ENCODE data around the gene GRIA4. TPM values are rescaled to one million over a fixed set of nuclear protein-coding genes. Genes with fewer than 3 reads are reported as not detected.

Gene GRIA4
- polyA plus RNA-seq, 3 donors, result not detected

DNA sequence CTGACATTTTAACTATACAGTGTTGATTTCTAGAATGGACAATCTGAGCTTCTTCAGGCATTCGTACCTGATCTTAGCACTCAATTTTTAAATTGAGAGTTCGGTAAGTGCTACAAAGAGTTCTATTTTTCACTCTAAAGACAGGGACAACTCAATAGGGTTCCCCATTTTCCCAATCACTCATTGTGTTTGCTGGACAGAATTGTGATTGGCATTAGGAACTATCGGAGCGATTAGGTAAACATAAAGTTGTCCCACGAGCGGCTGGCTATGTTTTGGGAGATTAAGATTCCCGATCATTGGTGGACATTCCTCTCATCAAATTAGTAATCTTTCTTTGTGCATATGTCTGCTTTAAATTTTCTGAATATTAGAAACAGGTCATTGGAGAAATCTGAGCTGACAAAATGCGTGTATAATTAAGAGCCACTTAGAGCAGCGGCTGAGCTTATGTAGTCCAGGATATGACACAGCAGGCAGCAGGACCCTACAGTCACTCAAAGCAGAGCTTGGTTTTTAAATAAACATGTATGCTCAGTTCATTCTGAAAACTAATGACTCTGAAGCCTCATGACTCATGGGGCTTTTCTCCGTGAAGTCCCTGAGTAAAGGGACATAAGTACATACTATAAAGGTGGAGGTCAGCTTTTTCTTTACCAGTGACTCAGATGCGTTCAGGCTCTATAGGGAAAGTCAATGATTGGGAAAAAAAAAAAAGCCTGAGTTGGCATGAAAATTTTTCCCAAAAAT is 109.4 kb downstream of the GRIA4 start:
- H3K36me3 Mint-ChIP-seq, result no peaks in the 10 kb centered on the region

DNA sequence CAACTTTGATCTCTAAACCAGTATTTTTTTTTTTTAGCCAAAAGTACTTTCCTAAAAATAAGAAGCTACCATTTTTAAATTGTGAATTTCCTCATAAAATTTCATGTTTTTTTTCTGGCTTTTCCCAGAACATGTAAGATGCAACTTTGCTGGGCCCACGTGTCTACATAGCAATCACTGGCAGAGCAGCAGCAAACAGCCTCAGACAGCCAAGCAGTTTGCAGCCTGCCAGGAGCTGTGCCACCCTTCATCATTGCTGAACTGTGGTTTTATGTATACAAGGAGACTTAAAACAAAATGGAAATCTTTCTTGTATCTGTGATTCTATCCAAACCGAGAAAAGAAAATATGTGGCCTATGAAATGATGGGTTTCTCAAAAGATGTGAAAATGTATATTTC is 110.2 kb downstream of the GRIA4 start:
- no peaks in the 10 kb centered on the region for H3K36me3 ChIP-seq (replicated peaks in 1 of 2; ENCODE audit: control insufficient read depth in 1 of 2, insufficient read depth in 2 of 2, low read length in 2 of 2)
- Mint-ChIP-seq H3K36me3 (no peaks in the 10 kb centered on the region), H3K4me1 (no peaks in the 10 kb centered on the region), H3K4me3 (no peak overlapping the region), H3K9me3 (peaks cover 0 to 4% (median 0%) of the 10 kb centered on the region in 7 donors), H3K27ac (no peak overlapping the region), H3K27me3 (ENCODE audit: low read depth in 3 of 3) (no peaks in the 10 kb centered on the region)
- DNase-seq, result no peak
- intact Hi-C loops (cut with micrococcal nuclease), result no loop called here
- H3K79me2 ChIP-seq (ENCODE audit: insufficient read depth, low read length), result no peaks in the 10 kb centered on the region
- H2AFZ ChIP-seq (ENCODE audit: insufficient read depth, low read depth, low read length, poor library complexity, severe bottlenecking), result no peak overlapping the region
- no peak overlapping the region for H3K27ac ChIP-seq (ENCODE audit: low read depth in 1 of 2, low read length in 2 of 2)
- no peak overlapping the region for H3K4me2 ChIP-seq (replicated peaks; ENCODE audit: extremely low read depth, low read length, poor library complexity, severe bottlenecking)
- no peaks in the 10 kb centered on the region for H4K20me1 ChIP-seq (ENCODE audit: insufficient read depth, low read length)
- no CpG with 5 or more reads among the region's 2 CpGs for WGBS (ENCODE audit: insufficient coverage)
- no peak overlapping the region for H3K4me3 ChIP-seq (replicated peaks in 1 of 3; ENCODE audit: low read depth in 2 of 3, low read length in 3 of 3)
- no peaks in the 10 kb centered on the region for H3K4me1 ChIP-seq (ENCODE audit: control insufficient read depth in 1 of 2, insufficient read depth in 2 of 2, low read length in 2 of 2)
- H3K27me3 ChIP-seq (ENCODE audit: control insufficient read depth in 2 of 2, insufficient read depth in 2 of 2, low read length in 2 of 2), result no peaks in the 10 kb centered on the region
- TF ChIP-seq, protein P1, sequence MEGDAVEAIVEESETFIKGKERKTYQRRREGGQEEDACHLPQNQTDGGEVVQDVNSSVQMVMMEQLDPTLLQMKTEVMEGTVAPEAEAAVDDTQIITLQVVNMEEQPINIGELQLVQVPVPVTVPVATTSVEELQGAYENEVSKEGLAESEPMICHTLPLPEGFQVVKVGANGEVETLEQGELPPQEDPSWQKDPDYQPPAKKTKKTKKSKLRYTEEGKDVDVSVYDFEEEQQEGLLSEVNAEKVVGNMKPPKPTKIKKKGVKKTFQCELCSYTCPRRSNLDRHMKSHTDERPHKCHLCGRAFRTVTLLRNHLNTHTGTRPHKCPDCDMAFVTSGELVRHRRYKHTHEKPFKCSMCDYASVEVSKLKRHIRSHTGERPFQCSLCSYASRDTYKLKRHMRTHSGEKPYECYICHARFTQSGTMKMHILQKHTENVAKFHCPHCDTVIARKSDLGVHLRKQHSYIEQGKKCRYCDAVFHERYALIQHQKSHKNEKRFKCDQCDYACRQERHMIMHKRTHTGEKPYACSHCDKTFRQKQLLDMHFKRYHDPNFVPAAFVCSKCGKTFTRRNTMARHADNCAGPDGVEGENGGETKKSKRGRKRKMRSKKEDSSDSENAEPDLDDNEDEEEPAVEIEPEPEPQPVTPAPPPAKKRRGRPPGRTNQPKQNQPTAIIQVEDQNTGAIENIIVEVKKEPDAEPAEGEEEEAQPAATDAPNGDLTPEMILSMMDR (IDR thresholded peaks at IDR 0.05), result no peak
- H3K9me3 ChIP-seq (replicated peaks in 1 of 2; ENCODE audit: control insufficient read depth in 1 of 2, insufficient read depth in 1 of 2, low read length in 2 of 2), result no peaks in the 10 kb centered on the region
- H3K9ac ChIP-seq (ENCODE audit: insufficient read depth, low read length, poor library complexity, severe bottlenecking), result no peak overlapping the region

More for the DNA sequence above, 109.4 kb downstream of the GRIA4 start:
- H3K27me3 ChIP-seq (ENCODE audit: control insufficient read depth in 2 of 2, insufficient read depth in 2 of 2, low read length in 2 of 2), result no peaks in the 10 kb centered on the region
- no peaks in the 10 kb centered on the region for H3K4me1 ChIP-seq (ENCODE audit: control insufficient read depth in 1 of 2, insufficient read depth in 2 of 2, low read length in 2 of 2)
- no peak overlapping the region for H3K4me2 ChIP-seq (replicated peaks; ENCODE audit: extremely low read depth, low read length, poor library complexity, severe bottlenecking)
- H3K9me3 ChIP-seq (replicated peaks in 1 of 2; ENCODE audit: control insufficient read depth in 1 of 2, insufficient read depth in 1 of 2, low read length in 2 of 2), result no peaks in the 10 kb centered on the region
- Mint-ChIP-seq H3K27ac (no peak overlapping the region), H3K4me1 (no peaks in the 10 kb centered on the region), H3K4me3 (no peak overlapping the region), H3K27me3 (ENCODE audit: low read depth in 3 of 3) (no peaks in the 10 kb centered on the region), H3K9me3 (peaks cover 0 to 4% (median 0%) of the 10 kb centered on the region in 7 donors)
- no peak overlapping the region for H2AFZ ChIP-seq (ENCODE audit: insufficient read depth, low read depth, low read length, poor library complexity, severe bottlenecking)
- intact Hi-C loops (cut with micrococcal nuclease), result no loop called here
- no peak overlapping the region for H3K27ac ChIP-seq (ENCODE audit: low read depth in 1 of 2, low read length in 2 of 2)
- TF ChIP-seq, protein P1 (IDR thresholded peaks at IDR 0.05), result no peak
- no peak overlapping the region for H3K9ac ChIP-seq (ENCODE audit: insufficient read depth, low read length, poor library complexity, severe bottlenecking)
- no peaks in the 10 kb centered on the region for H3K79me2 ChIP-seq (ENCODE audit: insufficient read depth, low read length)
- H3K36me3 ChIP-seq (replicated peaks in 1 of 2; ENCODE audit: control insufficient read depth in 1 of 2, insufficient read depth in 2 of 2, low read length in 2 of 2), result no peaks in the 10 kb centered on the region
- no peak for DNase-seq
- WGBS (ENCODE audit: insufficient coverage), result 94% methylated on average over 2 of the region's 11 CpGs
- no peaks in the 10 kb centered on the region for H4K20me1 ChIP-seq (ENCODE audit: insufficient read depth, low read length)
- no peak overlapping the region for H3K4me3 ChIP-seq (replicated peaks in 1 of 3; ENCODE audit: low read depth in 2 of 3, low read length in 3 of 3)
